ENCODE data around the gene AGAP1. TPM values are rescaled to one million over a fixed set of nuclear protein-coding genes. Genes with fewer than 3 reads are reported as not detected.

Gene AGAP1
- total RNA-seq, 1 donor from 2014 or later: 36.2 TPM

- peaks cover 24% of the 10 kb centered on the region for H3K4me1 ChIP-seq
- H3K4me3 ChIP-seq: no peak overlapping the region
- no peaks in the 10 kb centered on the region for H3K36me3 ChIP-seq
- intact Hi-C loops (cut with DNase I): no loop called here
- no peaks in the 10 kb centered on the region for H3K9me3 ChIP-seq
- TF ChIP-seq, protein P1, sequence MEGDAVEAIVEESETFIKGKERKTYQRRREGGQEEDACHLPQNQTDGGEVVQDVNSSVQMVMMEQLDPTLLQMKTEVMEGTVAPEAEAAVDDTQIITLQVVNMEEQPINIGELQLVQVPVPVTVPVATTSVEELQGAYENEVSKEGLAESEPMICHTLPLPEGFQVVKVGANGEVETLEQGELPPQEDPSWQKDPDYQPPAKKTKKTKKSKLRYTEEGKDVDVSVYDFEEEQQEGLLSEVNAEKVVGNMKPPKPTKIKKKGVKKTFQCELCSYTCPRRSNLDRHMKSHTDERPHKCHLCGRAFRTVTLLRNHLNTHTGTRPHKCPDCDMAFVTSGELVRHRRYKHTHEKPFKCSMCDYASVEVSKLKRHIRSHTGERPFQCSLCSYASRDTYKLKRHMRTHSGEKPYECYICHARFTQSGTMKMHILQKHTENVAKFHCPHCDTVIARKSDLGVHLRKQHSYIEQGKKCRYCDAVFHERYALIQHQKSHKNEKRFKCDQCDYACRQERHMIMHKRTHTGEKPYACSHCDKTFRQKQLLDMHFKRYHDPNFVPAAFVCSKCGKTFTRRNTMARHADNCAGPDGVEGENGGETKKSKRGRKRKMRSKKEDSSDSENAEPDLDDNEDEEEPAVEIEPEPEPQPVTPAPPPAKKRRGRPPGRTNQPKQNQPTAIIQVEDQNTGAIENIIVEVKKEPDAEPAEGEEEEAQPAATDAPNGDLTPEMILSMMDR (IDR thresholded peaks at IDR 0.05): no peak
- ATAC-seq (no peak), DNase-seq (no peak)
- H3K27me3 ChIP-seq (ENCODE audit: low read depth): no peaks in the 10 kb centered on the region
- no peak overlapping the region for H3K27ac ChIP-seq
These were observed 32.3 kb downstream of the AGAP1 start for GRCh38 chr2:235526166-235526565.

DNA sequence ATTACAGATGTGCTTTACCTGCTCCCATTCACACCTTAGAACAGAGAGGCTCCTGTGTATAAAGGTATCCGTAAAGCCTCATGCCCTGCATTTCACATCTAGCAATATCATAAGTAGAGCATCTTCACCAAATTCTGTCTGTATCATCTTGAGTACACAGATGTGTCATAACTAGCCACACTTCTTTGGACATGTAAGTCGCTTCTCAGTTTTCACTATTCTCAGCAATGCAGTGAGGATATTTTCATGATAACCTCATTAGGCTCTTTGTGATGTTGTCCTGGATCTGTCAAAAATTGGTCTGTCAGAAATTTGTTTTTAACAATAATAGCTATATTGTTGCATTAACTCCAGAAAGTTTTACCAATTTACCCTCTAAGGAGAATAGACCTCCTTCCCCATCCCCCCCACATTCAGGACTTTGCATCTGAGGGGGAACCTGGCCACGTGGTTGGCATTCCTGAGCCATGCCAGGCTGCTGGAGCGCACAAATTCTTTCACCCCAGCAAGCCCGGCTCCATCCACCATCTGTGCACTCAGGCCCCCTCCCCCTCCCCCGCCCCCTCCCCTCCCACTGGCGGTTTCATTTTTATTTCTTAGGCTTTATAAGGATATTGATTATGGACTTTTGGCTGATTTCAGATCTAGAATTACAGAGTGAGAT, 34.1 kb downstream of the AGAP1 start:
- TF ChIP-seq, protein P1 (IDR thresholded peaks at IDR 0.05): no peak
- Histone ChIP-seq H3K27ac (no peak overlapping the region), H3K4me1 (peaks cover 9% of the 10 kb centered on the region), H3K4me3 (no peak overlapping the region), H3K27me3 (ENCODE audit: low read depth) (no peaks in the 10 kb centered on the region), H3K36me3 (no peaks in the 10 kb centered on the region), H3K9me3 (no peaks in the 10 kb centered on the region)
- DNase-seq (no peak), ATAC-seq (no peak)
- intact Hi-C loops (cut with DNase I): no loop called here

- TF ChIP-seq, protein P1 (IDR thresholded peaks at IDR 0.05): no peak
- intact Hi-C loops (cut with DNase I): no loop called here
- Histone ChIP-seq H3K27ac (no peak overlapping the region), H3K36me3 (no peaks in the 10 kb centered on the region), H3K4me3 (no peak overlapping the region), H3K4me1 (peaks cover 18% of the 10 kb centered on the region), H3K27me3 (ENCODE audit: low read depth) (no peaks in the 10 kb centered on the region), H3K9me3 (no peaks in the 10 kb centered on the region)
- DNase-seq (no peak), ATAC-seq (no peak)
These were observed 35.8 kb downstream of the AGAP1 start for GRCh38 chr2:235529621-235530020.

- Histone ChIP-seq H3K9me3 (no peaks in the 10 kb centered on the region), H3K27me3 (ENCODE audit: low read depth) (no peaks in the 10 kb centered on the region), H3K4me3 (no peak overlapping the region), H3K36me3 (no peaks in the 10 kb centered on the region), H3K4me1 (peaks cover 18% of the 10 kb centered on the region), H3K27ac (no peak overlapping the region)
- intact Hi-C loops (cut with DNase I): no loop called here
- ATAC-seq (no peak), DNase-seq (no peak)
- TF ChIP-seq, protein P1 (IDR thresholded peaks at IDR 0.05): no peak
These were observed 36.9 kb downstream of the AGAP1 start for GRCh38 chr2:235530735-235531134.

GRCh38 chr2:235532307-235532706, 38.5 kb downstream of the AGAP1 start:
- Histone ChIP-seq H3K4me1 (peaks cover 12% of the 10 kb centered on the region), H3K9me3 (no peaks in the 10 kb centered on the region), H3K27ac (no peak overlapping the region), H3K4me3 (no peak overlapping the region), H3K36me3 (no peaks in the 10 kb centered on the region), H3K27me3 (ENCODE audit: low read depth) (no peaks in the 10 kb centered on the region)
- intact Hi-C loops (cut with DNase I): no loop called here
- no peak for ATAC-seq
- DNase-seq: no peak
- TF ChIP-seq, protein P1 (IDR thresholded peaks at IDR 0.05): no peak

Measured in lower lobe of right lung (tissue), 2 donors.